Spleen (tissue), 11 donors: ENCODE data around the gene FAM107B. TPM values are rescaled to one million over a fixed set of nuclear protein-coding genes. Genes with fewer than 3 reads are reported as not detected.
"Not testable (repeated sequence)": the region's sequence is repeated elsewhere in the genome, so short reads cannot be mapped to it uniquely, and the experiment has no call there.

ENCODE experiments used
- DNase-seq: peaks from one replicate; pipeline ENCODE4 v3.0.0-alpha.2; 2020
- H3K27ac ChIP-seq, 8 donors: fragments of 200-600 bp; sonication (generic) in 7 of 8; 1 replicate in 4 of 8; 2 replicates in 4 of 8; pipeline versions ENCODE4 v1.5.0 to v1.8.0; 2016 to 2021; ENCODE audit warnings: inconsistent platforms in 4 of 8, mild to moderate bottlenecking in 4 of 8, moderate library complexity in 1 of 8
- H3K27me3 ChIP-seq, 7 donors: fragments of 200-600 bp; sonication (generic) in 6 of 7; replicated peaks in 1 of 7; 1 replicate in 4 of 7; 2 replicates in 3 of 7; pipeline versions ENCODE4 v1.5.0 to v1.8.0; 2016 to 2021; ENCODE audit warnings: inconsistent platforms in 3 of 7, mild to moderate bottlenecking in 1 of 7
- H3K36me3 ChIP-seq, 6 donors: fragments of 200-600 bp; sonication (generic) in 5 of 6; 1 replicate in 4 of 6; 2 replicates in 2 of 6; pipeline versions ENCODE4 v1.5.0 to v1.8.0; 2016 to 2021; ENCODE audit warnings: inconsistent platforms in 2 of 6
- H3K4me1 ChIP-seq, 6 donors: fragments of 200-600 bp; sonication (generic) in 5 of 6; 1 replicate in 3 of 6; 2 replicates in 3 of 6; pipeline versions ENCODE4 v1.5.0 to v1.8.0; 2016 to 2021; ENCODE audit warnings: inconsistent platforms in 3 of 6
- H3K4me3 ChIP-seq, 8 donors: fragments of 200-600 bp; sonication (generic) in 7 of 8; 1 replicate in 4 of 8; 2 replicates in 4 of 8; pipeline versions ENCODE4 v1.5.0 to v1.8.0; 2016 to 2021; ENCODE audit warnings: inconsistent platforms in 4 of 8, mild to moderate bottlenecking in 4 of 8, moderate library complexity in 2 of 8
- H3K9me3 ChIP-seq, 8 donors: fragments of 200-600 bp; sonication (generic) in 7 of 8; 1 replicate in 4 of 8; 2 replicates in 4 of 8; pipeline versions ENCODE4 v1.5.0 to v1.8.0; 2016 to 2021; ENCODE audit warnings: inconsistent platforms in 4 of 8
- POLR2A ChIP-seq, 3 donors: fragments of 450-650 bp; IDR thresholded peaks; one replicate each; pipeline ENCODE4 v1.5.1; 2017; ENCODE audit warnings: antibody characterized with exemption in 3 of 3, mild to moderate bottlenecking in 1 of 3
- POLR2AphosphoS5 ChIP-seq, 3 donors: sonication (generic); formaldehyde crosslinking; IDR thresholded peaks; one replicate each; pipeline ENCODE4 v1.5.1; 2017; ENCODE audit warnings: antibody characterized with exemption in 3 of 3
- WGBS, 5 donors: extraction: QIAGEN DNeasy Blood & Tissue Kit in 3 of 5; methylation state at CpG; one replicate each; pipeline versions ENCODE4 v1.1.5 to v1.1.7; 2013 to 2018; 5-methylcytosine and 5-hydroxymethylcytosine counted together
- intact Hi-C: fragments of 100-400 bp; cut with DNase I; formaldehyde crosslinking; loops from one replicate; pipeline ENCODE4 v1.15.0; 2023; ENCODE audit warnings: low total_unique reads
- polyA plus RNA-seq, 3 donors: library from polyadenylated mRNA; stranded (reverse); fragments of 200-250 nt; gene quantifications; one replicate each; pipeline ENCODE4 v1.2.1, GENCODE V29; 2013
- total RNA-seq, 7 donors: library from RNA; depleted of rRNA in 3 of 7; stranded (reverse); fragments of >200 nt in 3 of 7; fragmentation: NEBNext Ultra II Directional in 4 of 7; extraction: Animal tissue kit (Norgen Biotek cat#: 25700) in 4 of 7; gene quantifications; one replicate each; pipeline versions ENCODE4 v1.1.0 to v1.2.1, GENCODE V29; 2016 to 2021
- TF ChIP-seq, protein P1 (sequence below), 11 experiments: fragments of 200-600 bp in 7 of 11; fragments of 450-650 bp in 4 of 11; sonication (generic) in 4 of 11; IDR thresholded peaks in 8 of 11; conservative IDR thresholded peaks in 3 of 11; 1 replicate in 7 of 11; 2 replicates in 4 of 11; pipeline versions ENCODE4 v1.4.0 to v1.8.0; 2016 to 2021; ENCODE audit warnings: antibody characterized with exemption in 11 of 11, inconsistent platforms in 4 of 11, mild to moderate bottlenecking in 1 of 11
- donor health status: healthy with polysubstance abuse.
- donor health status: DM: no; HTN: no; CAD: no; lungs with moderate emphysema.
- donor health status: DM: no; HTN: no; CAD: no.
- donor health status: Bipolar disorder and iron deficiency.
- donor health status: healthy.
- donor health status: DM: no; HTN: no; CAD: no.
- donor health status: DM: yes; HTN: yes; CAD: no.

Gene FAM107B
- total and polyA plus RNA-seq, 10 donors = 40.1 to 115 (median 75.5) TPM

DNA sequence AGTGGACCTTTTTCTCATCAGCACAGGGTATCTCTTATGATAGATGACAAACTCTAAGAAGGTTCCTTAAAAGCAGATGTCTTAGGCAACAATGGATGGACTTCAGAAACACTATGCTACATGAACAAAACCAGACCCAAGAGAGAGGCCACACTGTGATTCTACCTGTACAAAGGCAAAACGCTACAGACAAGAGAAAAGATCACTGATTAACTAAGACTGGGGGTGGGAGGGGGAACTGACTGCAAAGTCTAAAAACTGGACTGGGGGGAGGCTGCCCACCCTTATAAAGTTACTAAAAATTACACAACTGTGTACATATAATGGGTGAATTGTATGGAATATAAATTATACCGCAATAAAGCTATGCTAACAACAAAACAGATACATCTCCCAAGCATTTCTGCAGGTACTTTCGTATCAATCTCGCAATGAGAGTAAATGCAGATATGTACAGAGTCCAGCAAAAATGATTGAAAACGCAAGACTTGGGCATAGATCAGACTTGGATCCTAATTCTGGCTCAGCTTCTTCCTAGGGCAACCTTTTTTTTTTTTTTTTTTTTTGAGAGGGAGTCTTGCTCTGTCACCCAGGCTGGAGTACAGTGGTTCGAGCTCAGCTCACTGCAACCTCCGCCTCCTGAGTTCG, 179.7 kb downstream of the FAM107B start:
- intact Hi-C loops = no loop called here
- Histone ChIP-seq H3K27me3 (no peaks in the 10 kb centered on the region), H3K4me3 (no peak overlapping the region), H3K36me3 (peaks cover 0 to 74% (median 19%) of the 10 kb centered on the region in 6 donors), H3K4me1 (peaks cover 0 to 92% (median 5%) of the 10 kb centered on the region in 6 donors), H3K27ac (peak overlapping the region in 1 of 8 donors; percentile 3), H3K9me3 (no peaks in the 10 kb centered on the region)
- no peak for DNase-seq
- TF ChIP-seq, protein P1, sequence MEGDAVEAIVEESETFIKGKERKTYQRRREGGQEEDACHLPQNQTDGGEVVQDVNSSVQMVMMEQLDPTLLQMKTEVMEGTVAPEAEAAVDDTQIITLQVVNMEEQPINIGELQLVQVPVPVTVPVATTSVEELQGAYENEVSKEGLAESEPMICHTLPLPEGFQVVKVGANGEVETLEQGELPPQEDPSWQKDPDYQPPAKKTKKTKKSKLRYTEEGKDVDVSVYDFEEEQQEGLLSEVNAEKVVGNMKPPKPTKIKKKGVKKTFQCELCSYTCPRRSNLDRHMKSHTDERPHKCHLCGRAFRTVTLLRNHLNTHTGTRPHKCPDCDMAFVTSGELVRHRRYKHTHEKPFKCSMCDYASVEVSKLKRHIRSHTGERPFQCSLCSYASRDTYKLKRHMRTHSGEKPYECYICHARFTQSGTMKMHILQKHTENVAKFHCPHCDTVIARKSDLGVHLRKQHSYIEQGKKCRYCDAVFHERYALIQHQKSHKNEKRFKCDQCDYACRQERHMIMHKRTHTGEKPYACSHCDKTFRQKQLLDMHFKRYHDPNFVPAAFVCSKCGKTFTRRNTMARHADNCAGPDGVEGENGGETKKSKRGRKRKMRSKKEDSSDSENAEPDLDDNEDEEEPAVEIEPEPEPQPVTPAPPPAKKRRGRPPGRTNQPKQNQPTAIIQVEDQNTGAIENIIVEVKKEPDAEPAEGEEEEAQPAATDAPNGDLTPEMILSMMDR (IDR thresholded peaks at IDR 0.05 in 8 of 11, conservative IDR thresholded peaks at IDR 0.05 in 3 of 11) = no peak
- no peak for TF ChIP-seq POLR2AphosphoS5 (IDR thresholded peaks at IDR 0.05)
- TF ChIP-seq POLR2A (IDR thresholded peaks at IDR 0.05) = no peak
- WGBS, 5 donors = 83 to 96% (median 93%) methylated on average over 8 of the region's 8 CpGs

DNA sequence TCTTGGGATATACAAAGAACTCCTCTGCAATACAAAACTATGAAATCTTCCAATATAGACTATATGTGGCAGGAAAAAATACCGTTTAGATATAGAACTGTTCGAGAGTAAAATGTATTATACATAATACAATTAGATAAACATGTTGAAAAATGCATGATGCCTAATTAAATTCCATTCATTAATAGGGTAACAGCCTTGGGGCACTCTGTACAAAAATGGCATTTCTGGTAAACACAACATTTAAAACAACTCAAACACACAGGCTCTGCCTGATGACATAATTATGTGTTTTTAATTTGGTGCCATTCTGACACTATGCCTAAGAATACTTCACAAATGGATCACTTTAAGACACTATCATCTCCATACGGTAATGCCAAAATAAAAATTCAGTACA, 180.9 kb downstream of the FAM107B start:
- Histone ChIP-seq H3K27ac (no peak overlapping the region), H3K9me3 (no peaks in the 10 kb centered on the region), H3K36me3 (peaks cover 0 to 62% (median 14%) of the 10 kb centered on the region in 6 donors), H3K4me1 (peaks cover 0 to 92% (median 13%) of the 10 kb centered on the region in 6 donors), H3K27me3 (no peaks in the 10 kb centered on the region), H3K4me3 (no peak overlapping the region)
- DNase-seq = no peak
- TF ChIP-seq, protein P1 (IDR thresholded peaks at IDR 0.05 in 8 of 11, conservative IDR thresholded peaks at IDR 0.05 in 3 of 11) = no peak
- TF ChIP-seq POLR2AphosphoS5 (IDR thresholded peaks at IDR 0.05) = no peak
- no peak for TF ChIP-seq POLR2A (IDR thresholded peaks at IDR 0.05)
- WGBS, 5 donors = 85 to 91% (median 89%) methylated on average over 3 of the region's 3 CpGs
- intact Hi-C loops = no loop called here

DNA sequence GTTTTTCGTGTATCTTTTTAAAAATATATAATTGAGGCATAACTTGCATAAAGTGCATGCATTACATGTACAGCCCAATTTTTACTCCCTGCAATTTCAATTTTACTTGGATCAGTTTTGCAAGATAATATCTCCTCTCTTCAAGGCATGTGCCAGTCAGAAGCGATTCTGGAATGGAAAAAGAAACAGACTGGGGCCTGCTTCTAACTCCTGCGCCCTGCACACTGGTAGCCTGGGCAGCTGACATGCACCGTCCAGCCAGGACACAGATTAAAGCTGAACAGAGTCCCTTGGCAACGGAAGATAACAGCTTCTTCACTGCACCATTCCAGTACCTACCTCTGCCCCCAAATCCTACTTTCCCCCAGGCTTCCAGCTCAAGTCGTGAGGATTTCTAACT, 182.1 kb downstream of the FAM107B start:
- TF ChIP-seq POLR2AphosphoS5 (IDR thresholded peaks at IDR 0.05) (no peak), POLR2A (IDR thresholded peaks at IDR 0.05) (no peak)
- TF ChIP-seq, protein P1 (IDR thresholded peaks at IDR 0.05 in 8 of 11, conservative IDR thresholded peaks at IDR 0.05 in 3 of 11) = no peak
- H3K27ac ChIP-seq = peak overlapping the region in 1 of 8 donors; percentile 14
- intact Hi-C loops = no loop called here
- no peaks in the 10 kb centered on the region for H3K27me3 ChIP-seq
- no peak overlapping the region for H3K4me3 ChIP-seq
- no peak for DNase-seq
- H3K9me3 ChIP-seq = no peaks in the 10 kb centered on the region
- 82 to 86% (median 84%) methylated on average over 6 of the region's 6 CpGs for WGBS, 5 donors
- peaks cover 0 to 50% (median 10%) of the 10 kb centered on the region in 6 donors for H3K36me3 ChIP-seq
- H3K4me1 ChIP-seq = peaks cover 11 to 92% (median 24%) of the 10 kb centered on the region in 6 donors

DNA sequence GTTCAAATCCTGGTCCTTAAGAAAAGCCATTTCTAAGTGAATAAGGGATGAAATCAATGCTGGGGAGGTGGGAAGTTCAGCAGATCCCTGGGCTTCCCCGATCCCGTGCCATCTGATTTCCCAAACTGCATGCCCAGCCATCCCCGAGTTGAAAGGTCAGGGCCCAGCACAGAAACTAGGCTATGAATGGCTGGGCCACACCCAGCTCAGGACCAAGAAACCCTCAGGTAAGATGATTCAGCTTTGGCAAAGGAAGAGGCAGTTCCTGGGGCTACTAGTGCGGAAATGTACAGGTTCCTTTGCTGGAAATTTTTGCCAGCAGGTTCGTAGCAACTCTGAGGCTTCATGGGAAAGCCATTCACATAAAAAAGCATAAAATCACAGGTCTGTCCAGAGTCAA, 182.7 kb downstream of the FAM107B start:
- intact Hi-C loops = no loop called here
- Histone ChIP-seq H3K27ac (peak overlapping the region in 1 of 8 donors; percentile 25), H3K36me3 (peaks cover 0 to 46% (median 10%) of the 10 kb centered on the region in 6 donors), H3K4me1 (peaks cover 12 to 92% (median 30%) of the 10 kb centered on the region in 6 donors), H3K27me3 (no peaks in the 10 kb centered on the region), H3K9me3 (no peaks in the 10 kb centered on the region), H3K4me3 (no peak overlapping the region)
- TF ChIP-seq, protein P1 (IDR thresholded peaks at IDR 0.05 in 8 of 11, conservative IDR thresholded peaks at IDR 0.05 in 3 of 11) = no peak
- no peak for TF ChIP-seq POLR2A (IDR thresholded peaks at IDR 0.05)
- TF ChIP-seq POLR2AphosphoS5 (IDR thresholded peaks at IDR 0.05) = no peak
- DNase-seq = no peak
- WGBS, 5 donors = 78 to 87% (median 81%) methylated on average over 5 of the region's 5 CpGs

DNA sequence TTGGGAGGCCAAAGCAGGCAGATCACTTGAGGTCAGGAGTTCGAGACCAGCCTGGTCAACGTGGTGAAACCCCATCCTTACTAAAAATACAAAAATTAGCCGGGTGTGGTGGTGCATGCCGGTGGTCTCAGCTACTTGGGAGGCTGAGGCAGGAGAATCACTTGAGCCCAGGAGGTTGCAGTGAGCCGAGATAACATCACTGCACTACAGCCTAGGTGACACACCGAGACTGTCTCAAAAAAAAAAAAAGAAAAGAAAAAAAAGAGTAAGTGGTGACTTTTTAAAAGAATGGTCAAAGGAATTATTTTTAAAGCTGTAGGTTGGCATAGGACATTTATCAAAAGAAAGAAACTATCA, 185.8 kb downstream of the FAM107B start:
- intact Hi-C loops, H3K9me3 ChIP-seq, DNase-seq, H3K27me3 ChIP-seq: not testable (repeated sequence)
- WGBS, 5 donors = 62 to 70% (median 70%) methylated on average over 6 of the region's 6 CpGs
- Histone ChIP-seq H3K4me3 (peak overlapping the region in 1 of 8 donors; percentile 38), H3K4me1 (peaks cover 17 to 98% (median 58%) of the 10 kb centered on the region in 6 donors), H3K27ac (peak overlapping the region in 5 of 8 donors; percentile 68 to 93 (median 81)), H3K36me3 (peaks cover 0 to 21% (median 10%) of the 10 kb centered on the region in 6 donors)
